Sigmoid colon (tissue), 7 donors: Measurements from ENCODE around the gene FRY. TPM values are rescaled to one million over a fixed set of nuclear protein-coding genes. Genes with fewer than 3 reads are reported as not detected.

Experiments used
- DNase-seq: peaks from one replicate; pipeline ENCODE4 v3.0.0-alpha.2; 2019
- H3K27ac ChIP-seq, 4 donors: fragments of 200-600 bp; sonication (generic); one replicate each; pipeline ENCODE4 v1.5.1; 2016 to 2019; ENCODE audit warnings: mild to moderate bottlenecking in 1 of 4
- H3K27me3 ChIP-seq, 3 donors: fragments of 200-600 bp; sonication (generic); one replicate each; pipeline ENCODE4 v1.5.1; 2019; ENCODE audit warnings: mild to moderate bottlenecking in 1 of 3
- H3K36me3 ChIP-seq, 4 donors: fragments of 200-600 bp; sonication (generic); one replicate each; pipeline ENCODE4 v1.5.1; 2016 to 2019
- H3K4me1 ChIP-seq, 4 donors: fragments of 200-600 bp; sonication (generic); one replicate each; pipeline ENCODE4 v1.5.1; 2017 to 2019
- H3K4me3 ChIP-seq, 4 donors: fragments of 200-600 bp; sonication (generic); one replicate each; pipeline ENCODE4 v1.5.1; 2017 to 2019; ENCODE audit warnings: mild to moderate bottlenecking in 2 of 4, moderate library complexity in 1 of 4
- H3K9me3 ChIP-seq, 4 donors: fragments of 200-600 bp in 3 of 4; sonication (generic) in 3 of 4; one replicate each; pipeline versions ENCODE4 v1.5.1 to v1.6.1; 2013 to 2019
- CTCF ChIP-seq, 4 experiments: fragments of 450-650 bp in 3 of 4; fragments of 200-600 bp in 1 of 4; IDR thresholded peaks; one replicate each; pipeline ENCODE4 v1.5.1; 2016 to 2019; ENCODE audit warnings: antibody characterized with exemption in 4 of 4, mild to moderate bottlenecking in 3 of 4, moderate library complexity in 2 of 4
- EP300 ChIP-seq, 4 donors: sonication (generic); formaldehyde crosslinking; IDR thresholded peaks; one replicate each; pipeline ENCODE4 v1.6.1; 2017; ENCODE audit warnings: antibody characterized with exemption in 4 of 4
- POLR2A ChIP-seq, 2 donors: fragments of 450-650 bp; IDR thresholded peaks; one replicate each; pipeline ENCODE4 v1.6.1; 2016; ENCODE audit warnings: antibody characterized with exemption in 2 of 2, mild to moderate bottlenecking in 2 of 2, moderate library complexity in 2 of 2
- POLR2AphosphoS5 ChIP-seq, 4 donors: sonication (generic); formaldehyde crosslinking; IDR thresholded peaks; one replicate each; pipeline ENCODE4 v1.6.1; 2017; ENCODE audit warnings: antibody characterized with exemption in 4 of 4
- WGBS, 2 donors: extraction: QIAGEN DNeasy Blood & Tissue Kit; methylation state at CpG; one replicate each; pipeline ENCODE4 v1.1.7; 2013; 5-methylcytosine and 5-hydroxymethylcytosine counted together
- intact Hi-C: fragments of 100-400 bp; cut with DNase I; formaldehyde crosslinking; loops from one replicate; pipeline ENCODE4 v1.15.1; 2023
- polyA plus RNA-seq, 3 donors: library from polyadenylated mRNA; stranded (reverse); fragments of 200-250 nt; gene quantifications; one replicate each; pipeline ENCODE4 v1.2.3, GENCODE V29; 2013
- total RNA-seq, 4 donors: library from RNA; depleted of rRNA; stranded (reverse); fragments of >200 nt; gene quantifications; one replicate each; pipeline ENCODE4 v1.1.0, GENCODE V29; 2016
- donor health status: healthy with polysubstance abuse.
- donor health status: Bipolar disorder and iron deficiency.
- donor health status: healthy.

The FRY gene
- total and polyA plus RNA-seq, 7 donors: 1.4 to 118 (median 26.7) TPM

GRCh38 chr13:32264407-32264806 lies 232.8 kb downstream of the FRY start:
- Histone ChIP-seq H3K4me3 (no peak overlapping the region), H3K36me3 (peaks cover 0 to 59% (median 13%) of the 10 kb centered on the region in 4 donors), H3K27ac (peak overlapping the region; percentile 30 to 54 (median 52)), H3K4me1 (peaks cover 0 to 47% (median 35%) of the 10 kb centered on the region in 4 donors), H3K9me3 (no peaks in the 10 kb centered on the region), H3K27me3 (no peaks in the 10 kb centered on the region)
- peak in 3 of 4 donors; percentile 8 to 63 (median 9) for TF ChIP-seq POLR2AphosphoS5 (IDR thresholded peaks at IDR 0.05)
- TF ChIP-seq EP300 (IDR thresholded peaks at IDR 0.05): no peak
- intact Hi-C loops: loop anchor here (5.0 kb wide), 1 partner anchor 232 kb away; the partner anchor contains the start of gene FRY
- DNase-seq: peak; percentile 85

DNA sequence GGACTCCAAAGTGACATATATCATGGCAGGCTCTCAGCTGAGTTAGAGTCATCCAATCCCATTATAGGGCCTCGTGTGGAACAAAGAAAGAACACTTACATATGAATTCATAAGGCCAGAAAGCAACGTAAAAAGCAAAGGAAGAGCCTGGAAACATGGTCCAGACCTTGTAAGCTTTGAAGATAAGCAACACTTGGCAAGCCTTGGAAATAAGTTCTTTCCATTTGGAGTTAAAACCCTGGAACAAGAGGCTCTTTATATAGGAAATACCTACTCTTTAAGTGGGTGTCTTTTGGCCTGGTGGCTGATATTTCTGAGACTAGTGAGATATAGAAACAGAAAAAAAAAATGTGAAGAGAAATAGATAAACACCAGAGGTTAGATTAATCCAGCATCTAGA lies 234.2 kb downstream of the FRY start:
- intact Hi-C loops: no loop called here
- Histone ChIP-seq H3K27ac (peak overlapping the region in 2 of 4 donors; percentile 51 to 54), H3K4me3 (no peak overlapping the region), H3K36me3 (peaks cover 0 to 67% (median 16%) of the 10 kb centered on the region in 4 donors), H3K27me3 (no peaks in the 10 kb centered on the region), H3K4me1 (peaks cover 0 to 38% (median 27%) of the 10 kb centered on the region in 4 donors), H3K9me3 (no peaks in the 10 kb centered on the region)
- TF ChIP-seq CTCF (IDR thresholded peaks at IDR 0.05) (no peak), POLR2A (IDR thresholded peaks at IDR 0.05) (no peak), POLR2AphosphoS5 (IDR thresholded peaks at IDR 0.05) (no peak), EP300 (IDR thresholded peaks at IDR 0.05) (no peak)
- 78 to 81% methylated on average over 2 of the region's 2 CpGs for WGBS, 2 donors
- DNase-seq: no peak

- 80 to 87% methylated on average over 1 of the region's 1 CpG for WGBS, 2 donors
Measured at GRCh38 chr13:32266130-32266529, 234.6 kb downstream of the FRY start.

DNA sequence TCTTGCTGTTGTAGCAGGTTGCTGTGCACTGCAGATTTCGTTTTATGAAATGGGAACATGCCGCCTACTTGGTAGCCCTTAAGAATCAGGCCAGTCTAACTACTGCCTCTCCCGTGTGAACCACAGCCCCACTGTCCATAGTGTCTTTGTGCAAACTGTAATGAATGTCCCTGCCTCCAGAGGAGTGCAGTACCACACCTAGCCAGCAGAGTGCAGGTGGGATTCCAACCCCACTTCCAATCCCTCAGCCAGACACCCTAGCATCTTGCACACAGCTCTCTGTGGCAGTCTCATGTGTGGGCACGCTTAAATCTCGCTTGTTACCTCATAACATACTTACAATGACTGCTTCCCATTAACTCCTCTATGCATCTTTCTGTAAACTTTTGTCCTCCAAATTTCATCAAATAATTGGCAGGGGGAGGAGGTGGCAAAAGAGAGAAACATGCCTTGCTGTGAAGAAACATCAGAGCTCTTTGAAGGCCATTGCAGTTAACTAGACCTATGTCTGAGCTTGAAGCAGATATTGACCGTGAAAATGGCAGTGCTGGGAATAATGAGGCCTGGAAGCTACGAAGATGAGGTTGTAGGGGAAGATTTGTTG lies 236.4 kb downstream of the FRY start:
- 66 to 83% methylated on average over 7 of the region's 7 CpGs for WGBS, 2 donors

More at GRCh38 chr13:32266130-32266529, 234.6 kb downstream of the FRY start:
- no peaks in the 10 kb centered on the region for H3K9me3 ChIP-seq
- intact Hi-C loops: no loop called here
- H3K27me3 ChIP-seq: no peaks in the 10 kb centered on the region
- DNase-seq: no peak
- H3K4me1 ChIP-seq: peaks cover 0 to 34% (median 23%) of the 10 kb centered on the region in 4 donors
- TF ChIP-seq POLR2A (IDR thresholded peaks at IDR 0.05) (no peak), POLR2AphosphoS5 (IDR thresholded peaks at IDR 0.05) (no peak), CTCF (IDR thresholded peaks at IDR 0.05) (no peak), EP300 (IDR thresholded peaks at IDR 0.05) (no peak)
- no peak overlapping the region for H3K4me3 ChIP-seq
- H3K27ac ChIP-seq: no peak overlapping the region
- peaks cover 0 to 71% (median 16%) of the 10 kb centered on the region in 4 donors for H3K36me3 ChIP-seq

More for the DNA sequence above, 236.4 kb downstream of the FRY start:
- TF ChIP-seq CTCF (IDR thresholded peaks at IDR 0.05): peak in 2 of 4 experiments; percentile 17 to 29
- no peak for TF ChIP-seq EP300 (IDR thresholded peaks at IDR 0.05)
- TF ChIP-seq POLR2AphosphoS5 (IDR thresholded peaks at IDR 0.05): no peak
- no peak for TF ChIP-seq POLR2A (IDR thresholded peaks at IDR 0.05)
- Histone ChIP-seq H3K4me3 (no peak overlapping the region), H3K27ac (no peak overlapping the region), H3K27me3 (no peaks in the 10 kb centered on the region), H3K36me3 (peaks cover 0 to 81% (median 16%) of the 10 kb centered on the region in 4 donors), H3K4me1 (peaks cover 0 to 19% (median 10%) of the 10 kb centered on the region in 4 donors), H3K9me3 (no peaks in the 10 kb centered on the region)
- intact Hi-C loops: no loop called here
- DNase-seq: no peak
